ENCODE measurements around the gene SPINT2.

DNA sequence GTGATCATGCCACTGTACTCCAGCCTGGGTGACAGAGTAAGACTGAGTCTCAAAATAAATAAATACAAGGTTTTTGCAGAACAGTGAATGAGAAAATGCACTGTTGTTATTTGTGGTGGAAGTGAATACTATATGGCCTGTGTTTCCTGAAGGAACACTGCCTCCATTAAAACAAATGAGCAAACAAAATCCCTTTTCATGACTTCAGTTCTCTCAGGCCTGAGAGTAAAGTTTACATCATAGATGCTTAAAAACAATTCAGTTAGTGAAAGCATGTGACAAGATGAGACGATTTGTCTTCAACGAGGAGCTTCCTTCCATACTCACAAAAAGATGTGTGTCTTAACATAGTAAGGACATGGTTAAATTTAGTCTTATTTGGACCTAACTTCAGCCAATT lies 14.4 kb downstream of the SPINT2 start:
- TF ChIP-seq CTCF (IDR thresholded peaks at IDR 0.05; ENCODE audit: low read length) (no peak), EZH2 (IDR thresholded peaks at IDR 0.05; ENCODE audit: borderline replicate concordance, low read length) (no peak)

All from OCI-LY1 (cell line).